Parathyroid adenoma (tissue), 2 donors: Measurements from ENCODE around the gene ZFY.

Source experiments
- H2AFZ ChIP-seq: fragments of 300-600 bp; sonication (generic); one replicate; pipeline ENCODE4 v1.7.0; 2017; ENCODE audit warnings: antibody characterized with exemption, mild to moderate bottlenecking
- H3K27ac ChIP-seq: fragments of 300-600 bp; sonication (generic); one replicate; pipeline ENCODE4 v1.7.0; 2017
- H3K27me3 ChIP-seq: fragments of 300-600 bp; sonication (generic); one replicate; pipeline ENCODE4 v1.7.0; 2017; ENCODE audit warnings: low read length; ENCODE audit not compliant: control insufficient read depth, insufficient read depth
- H3K36me3 ChIP-seq: fragments of 300-600 bp; sonication (generic); one replicate; pipeline ENCODE4 v1.7.0; 2017; ENCODE audit warnings: low read length; ENCODE audit not compliant: control insufficient read depth, insufficient read depth
- H3K4me1 ChIP-seq: fragments of 300-600 bp; sonication (generic); one replicate; pipeline ENCODE4 v1.7.0; 2017; ENCODE audit warnings: control low read depth
- H3K4me2 ChIP-seq: fragments of 300-600 bp; sonication (generic); one replicate; pipeline ENCODE4 v1.7.0; 2017; ENCODE audit warnings: low read length
- H3K4me3 ChIP-seq: fragments of 300-600 bp; sonication (generic); one replicate; pipeline ENCODE4 v1.7.0; 2017; ENCODE audit warnings: low read depth, low read length
- H3K79me2 ChIP-seq: fragments of 300-600 bp; sonication (generic); one replicate; pipeline ENCODE4 v1.7.0; 2017; ENCODE audit warnings: control low read depth
- H3K9ac ChIP-seq: fragments of 300-600 bp; sonication (generic); one replicate; pipeline ENCODE4 v1.7.0; 2017; ENCODE audit warnings: mild to moderate bottlenecking
- H3K9me3 ChIP-seq: fragments of 300-600 bp; sonication (generic); one replicate; pipeline ENCODE4 v1.7.0; 2017; ENCODE audit warnings: low read length; ENCODE audit not compliant: control insufficient read depth
- TF ChIP-seq, protein P1 (sequence below): fragments of 300-600 bp; sonication (generic); IDR thresholded peaks from one replicate; pipeline ENCODE4 v1.7.0; 2017; ENCODE audit warnings: antibody characterized with exemption, mild to moderate bottlenecking
- donor health status: primary hyperparathyroidism.

ZFY gene

DNA sequence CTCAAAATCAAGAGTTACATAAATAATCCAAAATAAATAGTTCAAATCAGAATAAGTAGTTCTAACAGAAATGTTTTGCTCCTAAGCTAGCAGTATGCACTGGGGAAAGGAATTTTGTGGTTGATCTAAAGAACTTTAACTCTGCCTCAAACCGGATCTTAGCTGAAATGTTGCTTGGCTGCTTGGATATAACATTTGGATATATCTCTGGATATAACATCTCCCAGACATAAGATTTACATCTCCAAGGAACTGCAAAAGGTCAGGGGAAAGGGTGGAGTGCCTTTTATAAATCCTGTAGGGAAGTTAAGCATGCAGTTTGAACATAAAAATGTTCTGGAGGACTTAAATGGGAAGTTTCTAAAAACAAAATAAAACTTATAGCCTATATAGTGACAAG, 83.4 kb downstream of the ZFY start:
- no peak overlapping the region for H3K9ac ChIP-seq
- H3K4me3 ChIP-seq: no peak overlapping the region
- H3K27me3 ChIP-seq: no peaks in the 10 kb centered on the region
- H3K4me1 ChIP-seq: no peaks in the 10 kb centered on the region
- no peaks in the 10 kb centered on the region for H3K36me3 ChIP-seq
- TF ChIP-seq, protein P1, sequence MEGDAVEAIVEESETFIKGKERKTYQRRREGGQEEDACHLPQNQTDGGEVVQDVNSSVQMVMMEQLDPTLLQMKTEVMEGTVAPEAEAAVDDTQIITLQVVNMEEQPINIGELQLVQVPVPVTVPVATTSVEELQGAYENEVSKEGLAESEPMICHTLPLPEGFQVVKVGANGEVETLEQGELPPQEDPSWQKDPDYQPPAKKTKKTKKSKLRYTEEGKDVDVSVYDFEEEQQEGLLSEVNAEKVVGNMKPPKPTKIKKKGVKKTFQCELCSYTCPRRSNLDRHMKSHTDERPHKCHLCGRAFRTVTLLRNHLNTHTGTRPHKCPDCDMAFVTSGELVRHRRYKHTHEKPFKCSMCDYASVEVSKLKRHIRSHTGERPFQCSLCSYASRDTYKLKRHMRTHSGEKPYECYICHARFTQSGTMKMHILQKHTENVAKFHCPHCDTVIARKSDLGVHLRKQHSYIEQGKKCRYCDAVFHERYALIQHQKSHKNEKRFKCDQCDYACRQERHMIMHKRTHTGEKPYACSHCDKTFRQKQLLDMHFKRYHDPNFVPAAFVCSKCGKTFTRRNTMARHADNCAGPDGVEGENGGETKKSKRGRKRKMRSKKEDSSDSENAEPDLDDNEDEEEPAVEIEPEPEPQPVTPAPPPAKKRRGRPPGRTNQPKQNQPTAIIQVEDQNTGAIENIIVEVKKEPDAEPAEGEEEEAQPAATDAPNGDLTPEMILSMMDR: no peak
- no peak overlapping the region for H2AFZ ChIP-seq
- H3K9me3 ChIP-seq: no peaks in the 10 kb centered on the region
- H3K4me2 ChIP-seq: no peak overlapping the region
- no peak overlapping the region for H3K27ac ChIP-seq
- H3K79me2 ChIP-seq: no peaks in the 10 kb centered on the region

DNA sequence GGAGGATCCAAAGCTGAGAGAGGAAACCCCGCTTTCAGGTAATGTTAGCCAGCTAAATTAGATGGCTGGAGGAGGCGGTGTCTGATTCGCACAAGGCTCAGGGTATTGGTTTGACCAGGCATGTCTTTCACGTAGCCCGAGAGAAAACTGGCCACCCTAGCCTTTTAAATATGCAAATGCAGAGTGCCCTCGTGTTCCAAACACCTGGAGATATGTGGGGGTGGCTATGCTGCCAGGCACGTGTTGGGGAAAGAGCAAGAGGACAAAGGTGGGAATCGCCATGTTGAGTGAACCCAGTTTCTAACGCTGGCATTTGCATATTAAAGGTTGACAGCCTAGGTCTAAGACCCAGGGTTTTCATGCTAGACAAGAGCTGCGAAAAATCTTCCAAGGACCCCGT, 84.4 kb downstream of the ZFY start:
- Histone ChIP-seq H3K27me3 (no peaks in the 10 kb centered on the region), H3K4me3 (no peak overlapping the region), H3K27ac (no peak overlapping the region), H3K4me1 (no peaks in the 10 kb centered on the region), H3K4me2 (no peak overlapping the region), H3K9ac (no peak overlapping the region), H3K79me2 (no peaks in the 10 kb centered on the region), H3K36me3 (no peaks in the 10 kb centered on the region), H2AFZ (no peak overlapping the region), H3K9me3 (no peaks in the 10 kb centered on the region)
- TF ChIP-seq, protein P1: no peak

GRCh38 chrY:3021176-3021575, 86.0 kb downstream of the ZFY start:
- no peaks in the 10 kb centered on the region for H3K27me3 ChIP-seq
- H3K4me2 ChIP-seq: no peak overlapping the region
- TF ChIP-seq, protein P1: no peak
- no peaks in the 10 kb centered on the region for H3K9me3 ChIP-seq
- no peak overlapping the region for H2AFZ ChIP-seq
- no peaks in the 10 kb centered on the region for H3K4me1 ChIP-seq
- H3K36me3 ChIP-seq: no peaks in the 10 kb centered on the region
- no peak overlapping the region for H3K27ac ChIP-seq
- H3K9ac ChIP-seq: no peak overlapping the region
- H3K4me3 ChIP-seq: no peak overlapping the region
- H3K79me2 ChIP-seq: no peaks in the 10 kb centered on the region

DNA sequence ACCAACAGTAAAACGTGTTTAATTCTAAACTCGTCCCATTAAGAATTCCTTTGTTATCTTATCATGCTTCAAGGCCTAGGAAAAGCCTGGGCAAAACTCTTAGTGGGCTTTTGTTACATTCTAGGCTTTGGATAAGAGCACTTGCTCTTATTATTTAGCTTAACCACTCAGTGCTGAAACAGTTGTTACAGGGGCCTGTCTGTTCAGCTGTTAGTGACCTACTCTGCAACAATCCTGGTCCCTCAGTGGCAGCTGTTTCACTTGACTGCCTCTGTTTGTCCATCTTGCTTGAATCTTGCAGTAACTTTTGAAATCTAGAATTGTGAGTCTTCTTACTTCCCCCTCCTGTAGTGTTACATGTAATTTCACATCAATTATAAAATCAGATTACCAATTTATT, 88.4 kb downstream of the ZFY start:
- Histone ChIP-seq H3K4me2 (no peak overlapping the region), H2AFZ (no peak overlapping the region), H3K4me3 (no peak overlapping the region), H3K79me2 (no peaks in the 10 kb centered on the region), H3K9me3 (no peaks in the 10 kb centered on the region), H3K4me1 (no peaks in the 10 kb centered on the region), H3K36me3 (no peaks in the 10 kb centered on the region), H3K27ac (no peak overlapping the region), H3K27me3 (no peaks in the 10 kb centered on the region), H3K9ac (no peak overlapping the region)
- TF ChIP-seq, protein P1: no peak

- Histone ChIP-seq H3K9me3 (no peaks in the 10 kb centered on the region), H3K79me2 (no peaks in the 10 kb centered on the region), H3K9ac (no peak overlapping the region), H3K4me1 (no peaks in the 10 kb centered on the region), H3K27ac (no peak overlapping the region), H3K4me2 (no peak overlapping the region), H3K4me3 (no peak overlapping the region), H3K27me3 (no peaks in the 10 kb centered on the region), H3K36me3 (no peaks in the 10 kb centered on the region), H2AFZ (no peak overlapping the region)
- TF ChIP-seq, protein P1: no peak
Observed at GRCh38 chrY:3025357-3025756, 90.2 kb downstream of the ZFY start.
